Endodermal cell (in vitro differentiated cells): Measurements from ENCODE around the gene ABLIM2. TPM values are rescaled to one million over a fixed set of nuclear protein-coding genes. Genes with fewer than 3 reads are reported as not detected.

ENCODE experiments used
- DNase-seq: peaks from one replicate; pipeline ENCODE4 v3.0.0-alpha.2; 2017
- H3K27ac ChIP-seq: 2 replicates; pipeline ENCODE4 v1.5.1; 2013; ENCODE audit warnings: mild to moderate bottlenecking, low read depth, low read length, moderate library complexity
- H3K27me3 ChIP-seq: 2 replicates; pipeline ENCODE4 v1.6.1; 2013; ENCODE audit warnings: mild to moderate bottlenecking, low read length, moderate library complexity; ENCODE audit not compliant: insufficient read depth, control insufficient read depth, poor library complexity, severe bottlenecking
- H3K36me3 ChIP-seq: 2 replicates; pipeline ENCODE4 v1.7.0; 2013; ENCODE audit warnings: mild to moderate bottlenecking, low read length, moderate library complexity; ENCODE audit not compliant: control insufficient read depth, insufficient read depth
- H3K4me1 ChIP-seq: one replicate; pipeline ENCODE4 v1.7.0; 2013; ENCODE audit warnings: low read length; ENCODE audit not compliant: control insufficient read depth, insufficient read depth
- H3K4me3 ChIP-seq: 2 replicates; pipeline ENCODE4 v1.5.1; 2013; ENCODE audit warnings: mild to moderate bottlenecking, low read length, moderate library complexity
- H3K9ac ChIP-seq: 2 replicates; pipeline ENCODE4 v1.6.1; 2013; ENCODE audit warnings: mild to moderate bottlenecking, low read length, moderate library complexity; ENCODE audit not compliant: poor library complexity, severe bottlenecking; ENCODE audit errors: extremely low read depth
- H3K9me3 ChIP-seq: 2 replicates; pipeline ENCODE4 v1.6.1; 2013; ENCODE audit warnings: mild to moderate bottlenecking, low read length, moderate library complexity; ENCODE audit not compliant: control insufficient read depth
- H3K27ac Mint-ChIP-seq: 2 replicates; pipeline ENCODE4 v1.8.0; 2020; ENCODE audit warnings: mixed read lengths
- H3K27me3 Mint-ChIP-seq: 2 replicates; pipeline ENCODE4 v1.8.0; 2021; ENCODE audit warnings: mild to moderate bottlenecking, mixed read lengths; ENCODE audit not compliant: insufficient read depth
- H3K36me3 Mint-ChIP-seq: 2 replicates; pipeline ENCODE4 v1.8.0; 2020; ENCODE audit warnings: low read depth, mixed read lengths
- H3K4me1 Mint-ChIP-seq: 2 replicates; pipeline ENCODE4 v1.8.0; 2020; ENCODE audit warnings: mixed read lengths
- H3K4me3 Mint-ChIP-seq: 2 replicates; pipeline ENCODE4 v1.8.0; 2020; ENCODE audit warnings: mild to moderate bottlenecking, moderate library complexity, mixed read lengths
- H3K9me3 Mint-ChIP-seq: 2 replicates; pipeline ENCODE4 v1.8.0; 2020; ENCODE audit warnings: mild to moderate bottlenecking, mixed read lengths
- CTCF ChIP-seq: fragments of 200-600 bp; sonication (generic); conservative IDR thresholded peaks from 2 replicates; pipeline ENCODE4 v1.5.0; 2021; ENCODE audit warnings: antibody characterized with exemption, mild to moderate bottlenecking
- WGBS, 2 experiments: methylation state at CpG; one replicate each; pipeline versions ENCODE4 v1.1.5 to v1.1.7; 2013; ENCODE audit warnings: missing lambda C conversion rate in 2 of 2, mixed read lengths in 1 of 2; ENCODE audit not compliant: insufficient coverage in 1 of 2, insufficient read length in 1 of 2; 5-methylcytosine and 5-hydroxymethylcytosine counted together
- total RNA-seq, 2 donors: library from RNA; stranded (reverse); fragmentation: NEBNext Ultra II Directional in 1 of 2; extraction: Animal tissue kit (Norgen Biotek cat#: 25700) in 1 of 2; gene quantifications; 2 replicates in 1 of 2; 3 replicates in 1 of 2; pipeline ENCODE4 v1.2.1, GENCODE V29; 2021

The ABLIM2 gene
- total RNA-seq, 2 donors from 2014 or later, result 0.35 to 1.6 TPM

- Histone ChIP-seq H3K4me3 (no peak overlapping the region), H3K27ac (no peak overlapping the region), H3K27me3 (no peaks in the 10 kb centered on the region), H3K4me1 (no peaks in the 10 kb centered on the region), H3K36me3 (no peaks in the 10 kb centered on the region), H3K9ac (no peak overlapping the region), H3K9me3 (no peaks in the 10 kb centered on the region)
- Mint-ChIP-seq H3K27me3 (no peaks in the 10 kb centered on the region), H3K36me3 (no peaks in the 10 kb centered on the region), H3K4me1 (no peaks in the 10 kb centered on the region), H3K27ac (no peak overlapping the region), H3K4me3 (no peak overlapping the region), H3K9me3 (no peaks in the 10 kb centered on the region)
- WGBS, 2 experiments, result 92 to 93% methylated on average over 22 to 23 of the region's 23 CpGs
- DNase-seq, result no peak
- no peak for TF ChIP-seq CTCF
Measured at GRCh38 chr4:8002525-8003309, 155.9 kb downstream of the ABLIM2 start.

- Histone ChIP-seq H3K9ac (no peak overlapping the region), H3K4me1 (no peaks in the 10 kb centered on the region), H3K27ac (no peak overlapping the region), H3K9me3 (no peaks in the 10 kb centered on the region), H3K27me3 (no peaks in the 10 kb centered on the region), H3K4me3 (no peak overlapping the region), H3K36me3 (no peaks in the 10 kb centered on the region)
- DNase-seq, result no peak
- H3K27me3 Mint-ChIP-seq, result no peaks in the 10 kb centered on the region
- no peaks in the 10 kb centered on the region for H3K9me3 Mint-ChIP-seq
- H3K36me3 Mint-ChIP-seq, result no peaks in the 10 kb centered on the region
- H3K4me3 Mint-ChIP-seq, result no peak overlapping the region
- H3K4me1 Mint-ChIP-seq, result no peaks in the 10 kb centered on the region
- no peak for TF ChIP-seq CTCF
- no peak overlapping the region for H3K27ac Mint-ChIP-seq
- WGBS, 2 experiments, result 87 to 91% methylated on average over 10 to 15 of the region's 15 CpGs
Measured at GRCh38 chr4:8001564-8002355, 156.9 kb downstream of the ABLIM2 start.

- Histone ChIP-seq H3K9me3 (no peaks in the 10 kb centered on the region), H3K4me1 (no peaks in the 10 kb centered on the region), H3K36me3 (no peaks in the 10 kb centered on the region), H3K4me3 (no peak overlapping the region), H3K27me3 (no peaks in the 10 kb centered on the region), H3K27ac (no peak overlapping the region), H3K9ac (no peak overlapping the region)
- H3K4me3 Mint-ChIP-seq, result no peak overlapping the region
- no peaks in the 10 kb centered on the region for H3K36me3 Mint-ChIP-seq
- DNase-seq, result no peak
- H3K9me3 Mint-ChIP-seq, result no peaks in the 10 kb centered on the region
- no peak for TF ChIP-seq CTCF
- H3K27me3 Mint-ChIP-seq, result no peaks in the 10 kb centered on the region
- WGBS, 2 experiments, result 89 to 90% methylated on average over 15 to 25 of the region's 25 CpGs
- no peak overlapping the region for H3K27ac Mint-ChIP-seq
- no peaks in the 10 kb centered on the region for H3K4me1 Mint-ChIP-seq
Measured at GRCh38 chr4:8000721-8001491, 157.7 kb downstream of the ABLIM2 start.
